Measurements from ENCODE around the gene IBA57. TPM values are rescaled to one million over a fixed set of nuclear protein-coding genes. Genes with fewer than 3 reads are reported as not detected.

Gene IBA57
- 5.0 and 5.7 TPM in 2 replicates for total RNA-seq
- polyA plus RNA-seq: 4.7 and 5.6 TPM in 2 replicates

DNA sequence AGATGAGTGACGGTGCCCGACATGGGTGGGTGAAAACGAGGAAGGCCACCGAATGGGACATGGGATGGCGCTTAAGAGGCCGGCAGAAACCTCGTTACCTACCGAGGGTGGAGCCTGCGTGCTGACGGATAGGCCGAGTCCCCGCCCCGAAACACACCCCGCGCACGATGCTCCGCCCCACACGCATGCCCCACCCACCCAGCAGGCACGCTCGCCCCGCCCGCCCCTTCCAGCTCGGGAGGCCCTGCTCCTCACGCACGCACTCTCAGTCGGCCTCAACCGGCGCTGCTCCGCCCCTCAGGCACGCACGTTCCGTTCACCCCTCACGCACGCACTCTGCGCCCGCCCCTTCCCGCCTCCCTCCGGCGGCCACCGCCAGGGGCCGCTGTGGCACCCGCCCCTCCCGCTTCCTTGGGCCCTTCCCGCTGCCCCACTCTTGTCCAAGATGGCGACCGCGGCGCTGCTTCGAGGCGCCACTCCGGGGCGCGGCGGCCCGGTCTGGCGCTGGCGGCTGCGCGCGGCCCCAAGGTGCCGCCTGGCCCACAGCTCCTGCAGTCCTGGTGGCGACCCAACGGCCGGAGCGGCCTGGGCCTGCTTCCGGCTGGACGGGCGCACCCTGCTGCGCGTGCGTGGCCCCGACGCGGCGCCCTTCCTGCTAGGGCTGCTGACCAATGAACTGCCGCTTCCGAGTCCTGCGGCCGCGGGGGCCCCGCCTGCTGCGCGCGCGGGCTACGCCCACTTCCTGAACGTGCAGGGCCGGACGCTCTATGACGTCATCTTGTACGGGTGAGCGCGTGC is at the start of gene IBA57:
Gene IBA57, plus strand, starts transcription at position 433 of the 798 bp plus-strand sequence. Its CDS starts 13 bp downstream, at position 446.
- Histone ChIP-seq H3K27ac (peak within 1 kb of the TSS; percentile 98), H3K4me3 (peak within 1 kb of the TSS; percentile 51), H2AFZ (peak within 1 kb of the TSS; percentile 35), H3K4me2 (peak within 1 kb of the TSS; percentile 86), H3K9me3 (ENCODE audit: low read depth) (no peaks in the 10 kb centered on the region), H3K4me1 (ENCODE audit: insufficient read depth) (peaks cover 20% of the 10 kb centered on the region), H3K79me2 (peaks cover 37% of the 10 kb centered on the region), H3K36me3 (replicated peaks; ENCODE audit: insufficient read depth, low read depth) (no peaks in the 10 kb centered on the region), H3K27me3 (no peaks in the 10 kb centered on the region), H3K9me2 (replicated peaks; ENCODE audit: insufficient read depth) (no peaks in the 10 kb centered on the region), H4K20me1 (ENCODE audit: insufficient read depth, poor library complexity, severe bottlenecking) (no peaks in the 10 kb centered on the region)
- no peak for TF ChIP-seq EZH2phosphoT487 (IDR thresholded peaks at IDR 0.05; ENCODE audit: low read depth, severe bottlenecking, unreplicated experiment)
- TF ChIP-seq, protein P1, sequence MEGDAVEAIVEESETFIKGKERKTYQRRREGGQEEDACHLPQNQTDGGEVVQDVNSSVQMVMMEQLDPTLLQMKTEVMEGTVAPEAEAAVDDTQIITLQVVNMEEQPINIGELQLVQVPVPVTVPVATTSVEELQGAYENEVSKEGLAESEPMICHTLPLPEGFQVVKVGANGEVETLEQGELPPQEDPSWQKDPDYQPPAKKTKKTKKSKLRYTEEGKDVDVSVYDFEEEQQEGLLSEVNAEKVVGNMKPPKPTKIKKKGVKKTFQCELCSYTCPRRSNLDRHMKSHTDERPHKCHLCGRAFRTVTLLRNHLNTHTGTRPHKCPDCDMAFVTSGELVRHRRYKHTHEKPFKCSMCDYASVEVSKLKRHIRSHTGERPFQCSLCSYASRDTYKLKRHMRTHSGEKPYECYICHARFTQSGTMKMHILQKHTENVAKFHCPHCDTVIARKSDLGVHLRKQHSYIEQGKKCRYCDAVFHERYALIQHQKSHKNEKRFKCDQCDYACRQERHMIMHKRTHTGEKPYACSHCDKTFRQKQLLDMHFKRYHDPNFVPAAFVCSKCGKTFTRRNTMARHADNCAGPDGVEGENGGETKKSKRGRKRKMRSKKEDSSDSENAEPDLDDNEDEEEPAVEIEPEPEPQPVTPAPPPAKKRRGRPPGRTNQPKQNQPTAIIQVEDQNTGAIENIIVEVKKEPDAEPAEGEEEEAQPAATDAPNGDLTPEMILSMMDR (IDR thresholded peaks at IDR 0.05; ENCODE audit: poor library complexity): peak; percentile 91
- WGBS (ENCODE audit: low lambda C conversion rate, missing lambda C conversion rate): under 1% methylated on average over 62 of the region's 93 CpGs
- DNase-seq (ENCODE audit: low spot score): peak; percentile 100

DNA sequence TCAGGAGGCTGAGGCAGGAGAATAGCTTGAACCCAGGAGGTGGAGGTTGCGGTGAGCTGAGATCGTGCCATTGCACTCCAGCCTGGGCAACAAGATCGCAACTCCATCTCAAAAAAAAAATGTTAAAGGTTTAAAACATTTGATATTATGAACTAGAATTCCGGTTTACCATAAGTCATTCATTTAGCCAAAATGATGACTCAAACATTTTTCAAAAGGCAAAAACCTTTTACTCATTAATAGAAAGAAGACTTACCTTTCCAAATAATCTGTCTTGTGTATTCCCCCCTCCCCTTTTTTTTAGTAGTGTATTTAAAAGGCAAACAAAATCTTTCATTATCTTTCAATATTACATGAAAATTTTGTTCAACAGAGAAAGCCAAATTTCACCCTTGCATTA is 48.3 kb upstream of the IBA57 start:
- no peak for DNase-seq (ENCODE audit: low spot score)
- H3K79me2 ChIP-seq: no peaks in the 10 kb centered on the region
- H3K27me3 ChIP-seq: no peaks in the 10 kb centered on the region
- H4K20me1 ChIP-seq (ENCODE audit: insufficient read depth, poor library complexity, severe bottlenecking): no peaks in the 10 kb centered on the region
- H3K27ac ChIP-seq: no peak overlapping the region
- no peak overlapping the region for H2AFZ ChIP-seq
- no peaks in the 10 kb centered on the region for H3K4me1 ChIP-seq (ENCODE audit: insufficient read depth)
- 92% methylated on average over 4 of the region's 4 CpGs for WGBS (ENCODE audit: low lambda C conversion rate, missing lambda C conversion rate)
- no peaks in the 10 kb centered on the region for H3K9me2 ChIP-seq (replicated peaks; ENCODE audit: insufficient read depth)
- no peaks in the 10 kb centered on the region for H3K36me3 ChIP-seq (replicated peaks; ENCODE audit: insufficient read depth, low read depth)
- H3K4me3 ChIP-seq: no peak overlapping the region
- TF ChIP-seq EZH2 (IDR thresholded peaks at IDR 0.05; ENCODE audit: borderline replicate concordance) (no peak), EZH2phosphoT487 (IDR thresholded peaks at IDR 0.05; ENCODE audit: low read depth, severe bottlenecking, unreplicated experiment) (no peak)
- TF ChIP-seq, protein P1 (IDR thresholded peaks at IDR 0.05; ENCODE audit: poor library complexity): no peak
- H3K4me2 ChIP-seq: no peak overlapping the region
- H3K9me3 ChIP-seq (ENCODE audit: low read depth): no peaks in the 10 kb centered on the region

DNA sequence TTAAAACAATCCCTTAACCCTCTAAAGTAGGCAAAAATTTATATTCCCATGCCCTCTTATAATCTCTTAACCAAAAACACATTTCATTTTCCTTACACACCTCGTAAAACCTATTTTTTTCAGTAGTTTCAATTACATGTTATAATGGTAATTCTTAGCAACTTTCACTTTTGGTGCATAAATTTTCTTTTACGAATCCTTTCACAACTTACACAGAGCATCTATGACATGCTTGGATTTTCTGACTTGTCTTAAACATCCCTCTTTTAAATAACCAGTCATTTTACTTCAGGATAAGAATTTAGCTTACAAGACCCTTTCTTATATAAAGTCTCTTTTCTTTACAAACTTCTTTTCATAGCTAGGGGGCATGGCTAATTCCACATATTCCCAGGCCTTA is 47.6 kb upstream of the IBA57 start:
- H3K4me3 ChIP-seq: no peak overlapping the region
- H3K79me2 ChIP-seq: no peaks in the 10 kb centered on the region
- WGBS (ENCODE audit: low lambda C conversion rate, missing lambda C conversion rate): 86% methylated on average over 2 of the region's 2 CpGs
- H4K20me1 ChIP-seq (ENCODE audit: insufficient read depth, poor library complexity, severe bottlenecking): no peaks in the 10 kb centered on the region
- no peaks in the 10 kb centered on the region for H3K9me2 ChIP-seq (replicated peaks; ENCODE audit: insufficient read depth)
- DNase-seq (ENCODE audit: low spot score): no peak
- H3K4me2 ChIP-seq: no peak overlapping the region
- no peak overlapping the region for H2AFZ ChIP-seq
- H3K27ac ChIP-seq: no peak overlapping the region
- H3K4me1 ChIP-seq (ENCODE audit: insufficient read depth): no peaks in the 10 kb centered on the region
- TF ChIP-seq EZH2 (IDR thresholded peaks at IDR 0.05; ENCODE audit: borderline replicate concordance): no peak
- TF ChIP-seq EZH2phosphoT487 (IDR thresholded peaks at IDR 0.05; ENCODE audit: low read depth, severe bottlenecking, unreplicated experiment): no peak
- TF ChIP-seq, protein P1 (IDR thresholded peaks at IDR 0.05; ENCODE audit: poor library complexity): no peak
- H3K27me3 ChIP-seq: no peaks in the 10 kb centered on the region
- H3K36me3 ChIP-seq (replicated peaks; ENCODE audit: insufficient read depth, low read depth): no peaks in the 10 kb centered on the region
- H3K9me3 ChIP-seq (ENCODE audit: low read depth): no peaks in the 10 kb centered on the region
